ENCODE results near the gene CDK2AP2.
"Not testable (repeated sequence)": the region's sequence is repeated elsewhere in the genome, so short reads cannot be mapped to it uniquely, and the experiment has no call there.

Gene CDK2AP2

GRCh38 chr11:67465530-67465929 is 42.4 kb downstream of the CDK2AP2 start:
- DNase-seq = not testable (repeated sequence)

GRCh38 chr11:67465189-67465510 is 42.8 kb downstream of the CDK2AP2 start:
- no peak for DNase-seq

GRCh38 chr11:67464411-67465188 is 43.4 kb downstream of the CDK2AP2 start:
- DNase-seq = peak; percentile 73

- no peak for DNase-seq
Measured at GRCh38 chr11:67463680-67464410, 44.1 kb downstream of the CDK2AP2 start.

DNA sequence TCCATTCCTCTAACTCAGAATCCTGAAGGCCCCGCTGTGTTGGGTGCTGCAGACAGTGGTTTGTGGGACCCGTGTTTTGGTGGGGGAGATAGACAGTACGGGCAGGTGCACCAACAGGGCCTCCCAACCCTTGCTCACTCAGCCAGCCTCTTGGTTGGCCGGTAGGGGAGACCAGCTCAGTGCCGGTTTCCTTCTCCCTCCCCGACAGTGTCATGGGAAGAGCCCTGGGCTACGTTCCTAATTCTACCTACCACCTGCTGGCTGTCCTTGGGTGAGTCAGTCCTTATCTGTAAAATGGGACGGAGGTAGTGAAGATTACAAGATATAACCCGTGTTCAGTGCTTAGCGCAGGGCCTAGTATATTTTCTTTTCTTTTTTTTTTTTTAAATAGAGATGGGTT is 44.8 kb downstream of the CDK2AP2 start:
- DNase-seq = no peak

DNA sequence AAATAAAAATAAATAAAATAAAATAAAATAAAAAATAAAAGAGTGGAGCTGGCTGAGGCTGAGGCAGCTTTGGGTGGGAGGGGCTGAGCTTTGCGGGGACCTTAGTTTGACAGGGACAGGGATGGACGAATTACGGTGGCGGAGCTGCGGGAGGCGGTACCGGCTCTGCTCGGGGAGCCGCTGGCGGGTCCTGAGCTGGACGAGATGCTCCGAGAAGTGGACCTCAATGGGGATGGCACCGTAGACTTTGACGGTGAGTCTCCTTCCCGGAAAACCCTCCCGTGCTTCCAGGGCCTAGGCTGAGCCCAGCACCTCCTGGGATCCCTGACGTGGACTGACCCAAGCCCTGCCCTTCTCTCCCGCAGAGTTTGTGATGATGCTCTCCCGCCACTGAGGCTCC is 49.7 kb downstream of the CDK2AP2 start:
- no peak for DNase-seq

DNA sequence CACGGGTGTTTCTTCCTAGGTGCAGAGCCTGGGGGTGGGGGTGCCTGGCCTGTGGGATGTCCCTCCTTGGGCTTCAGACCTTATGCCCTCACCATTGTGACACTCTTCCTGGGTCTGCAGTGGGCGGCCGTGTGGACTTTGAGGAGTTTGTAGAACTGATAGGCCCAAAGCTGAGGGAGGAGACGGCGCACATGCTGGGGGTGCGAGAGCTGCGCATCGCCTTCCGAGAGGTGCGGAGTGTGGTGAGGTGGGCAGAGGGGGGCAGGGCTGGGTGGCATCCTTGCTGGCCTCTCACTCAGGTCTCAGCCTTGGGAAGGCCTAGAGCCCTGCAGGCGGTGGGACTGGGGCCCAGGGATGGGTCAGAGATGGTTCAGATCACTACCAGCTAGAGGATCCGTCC is 50.5 kb downstream of the CDK2AP2 start:
- DNase-seq = no peak

Data from midbrain (tissue), 1 donor.